Endothelial cell (in vitro differentiated cells): ENCODE data around the gene C14orf119. TPM values are rescaled to one million over a fixed set of nuclear protein-coding genes. Genes with fewer than 3 reads are reported as not detected.

Experiments used
- DNase-seq: peaks from one replicate; pipeline ENCODE4 v3.0.0; 2021; ENCODE audit warnings: low spot score
- H3K27ac Mint-ChIP-seq: one replicate; pipeline ENCODE4 v1.8.0; 2021; ENCODE audit warnings: mixed read lengths, inconsistent platforms; ENCODE audit not compliant: unreplicated experiment
- H3K27me3 Mint-ChIP-seq: one replicate; pipeline ENCODE4 v1.8.0; 2021; ENCODE audit warnings: mild to moderate bottlenecking, moderate library complexity, mixed read lengths, inconsistent platforms; ENCODE audit not compliant: unreplicated experiment
- H3K36me3 Mint-ChIP-seq: one replicate; pipeline ENCODE4 v1.8.0; 2021; ENCODE audit warnings: mild to moderate bottlenecking, low read depth, mixed read lengths, inconsistent platforms; ENCODE audit not compliant: unreplicated experiment
- H3K4me1 Mint-ChIP-seq: one replicate; pipeline ENCODE4 v1.8.0; 2021; ENCODE audit warnings: mild to moderate bottlenecking, mixed read lengths, inconsistent platforms; ENCODE audit not compliant: unreplicated experiment
- H3K4me3 Mint-ChIP-seq: one replicate; pipeline ENCODE4 v1.8.0; 2021; ENCODE audit warnings: mild to moderate bottlenecking, mixed read lengths, inconsistent platforms; ENCODE audit not compliant: unreplicated experiment
- H3K9me3 Mint-ChIP-seq: one replicate; pipeline ENCODE4 v1.8.0; 2021; ENCODE audit warnings: mixed read lengths, inconsistent platforms; ENCODE audit not compliant: unreplicated experiment
- CTCF ChIP-seq: fragments of 200-600 bp; sonication (generic); IDR thresholded peaks from one replicate; pipeline ENCODE4 v1.5.0; 2021; ENCODE audit warnings: antibody characterized with exemption; ENCODE audit not compliant: unreplicated experiment
- long read RNA-seq: library from polyadenylated mRNA; unstranded; transcript quantifications from one replicate; pipeline ENCODE4 v2.0.0, GENCODE V29; 2020; ENCODE audit not compliant: unreplicated experiment
- total RNA-seq: library from RNA; stranded (reverse); fragmentation: NEBNext Ultra II Directional; extraction: Animal tissue kit (Norgen Biotek cat#: 25700); gene quantifications from one replicate; pipeline ENCODE4 v1.2.1, GENCODE V29; 2021; ENCODE audit not compliant: unreplicated experiment

C14orf119 gene
- 55.2 TPM for total RNA-seq
- long read RNA-seq, transcript C14orf119-201 (2 exons, 3,660 nt): major isoform, 76 of 84 reads
- long read RNA-seq, partial matches to known transcripts: 0 of 84 reads
- long read RNA-seq, other reads (novel, unspliced or antisense): 8 of 84 reads

- no peaks in the 10 kb centered on the region for H3K9me3 Mint-ChIP-seq
- no peak within 1 kb of the TSS for H3K27ac Mint-ChIP-seq
- peaks cover 20% of the 10 kb centered on the region for H3K36me3 Mint-ChIP-seq
- no peak for TF ChIP-seq CTCF
- H3K4me1 Mint-ChIP-seq: peaks cover 26% of the 10 kb centered on the region
- H3K4me3 Mint-ChIP-seq: no peak within 1 kb of the TSS
- H3K27me3 Mint-ChIP-seq: peaks cover 3% of the 10 kb centered on the region
- DNase-seq: peak; percentile 99
Measured at GRCh38 chr14:23095196-23096108, at the start of gene C14orf119. Gene C14orf119, plus strand, starts transcription at chr14:23095505. Its CDS starts 2,154 bp downstream, at chr14:23097659.

- Mint-ChIP-seq H3K4me1 (peaks cover 42% of the 10 kb centered on the region), H3K27ac (peak overlapping the region; percentile 92), H3K4me3 (peak overlapping the region; percentile 63), H3K27me3 (peaks cover 15% of the 10 kb centered on the region), H3K9me3 (no peaks in the 10 kb centered on the region), H3K36me3 (peaks cover 17% of the 10 kb centered on the region)
- TF ChIP-seq CTCF: no peak
- DNase-seq: no peak
Measured at GRCh38 chr14:23047034-23047634, 48.2 kb upstream of the C14orf119 start.

GRCh38 chr14:23047751-23048693 lies 47.3 kb upstream of the C14orf119 start:
- Mint-ChIP-seq H3K27me3 (peaks cover 15% of the 10 kb centered on the region), H3K9me3 (no peaks in the 10 kb centered on the region), H3K27ac (peak overlapping the region; percentile 92), H3K36me3 (peaks cover 19% of the 10 kb centered on the region), H3K4me3 (peak overlapping the region; percentile 63), H3K4me1 (peaks cover 42% of the 10 kb centered on the region)
- DNase-seq: no peak
- TF ChIP-seq CTCF: no peak

GRCh38 chr14:23049011-23049410 lies 46.3 kb upstream of the C14orf119 start:
- Mint-ChIP-seq H3K4me1 (peaks cover 33% of the 10 kb centered on the region), H3K27me3 (peaks cover 10% of the 10 kb centered on the region), H3K4me3 (no peak overlapping the region), H3K36me3 (peaks cover 16% of the 10 kb centered on the region), H3K9me3 (no peaks in the 10 kb centered on the region), H3K27ac (no peak overlapping the region)
- no peak for DNase-seq
- TF ChIP-seq CTCF: no peak
